ENCODE data around the gene HTR7.
"Not testable (repeated sequence)": the region's sequence is repeated elsewhere in the genome, so short reads cannot be mapped to it uniquely, and the experiment has no call there.

Gene HTR7

GRCh38 chr10:90857635-90858460 is at the start of gene HTR7:
HTR7 (minus strand) TSS chr10:90858039; CDS start chr10:90857671, 368 bp downstream.
- in situ Hi-C loops (cut with MboI; ENCODE audit: low sequenced_read_pairs) = no loop called here

DNA sequence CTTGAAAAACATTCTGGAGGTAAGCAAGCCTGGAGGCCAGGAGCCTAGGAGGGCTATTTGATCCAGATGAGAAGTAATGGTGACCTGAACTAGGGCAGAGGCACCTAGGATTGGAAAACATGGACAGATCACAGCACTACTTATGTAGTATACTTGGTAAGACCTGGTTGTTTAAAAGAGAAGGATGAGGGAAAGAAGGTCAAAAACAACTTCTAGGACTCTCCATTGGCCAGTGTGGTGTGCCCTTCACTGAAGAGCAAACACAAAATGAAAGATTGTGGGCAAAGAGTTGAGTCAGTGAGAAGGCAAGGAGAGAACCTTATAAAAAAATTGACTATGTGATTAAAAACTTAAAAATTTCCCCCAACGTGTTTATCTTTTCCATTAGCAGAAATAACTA is 48.8 kb upstream of the HTR7 start:
- in situ Hi-C loops (cut with MboI; ENCODE audit: low sequenced_read_pairs) = no loop called here

DNA sequence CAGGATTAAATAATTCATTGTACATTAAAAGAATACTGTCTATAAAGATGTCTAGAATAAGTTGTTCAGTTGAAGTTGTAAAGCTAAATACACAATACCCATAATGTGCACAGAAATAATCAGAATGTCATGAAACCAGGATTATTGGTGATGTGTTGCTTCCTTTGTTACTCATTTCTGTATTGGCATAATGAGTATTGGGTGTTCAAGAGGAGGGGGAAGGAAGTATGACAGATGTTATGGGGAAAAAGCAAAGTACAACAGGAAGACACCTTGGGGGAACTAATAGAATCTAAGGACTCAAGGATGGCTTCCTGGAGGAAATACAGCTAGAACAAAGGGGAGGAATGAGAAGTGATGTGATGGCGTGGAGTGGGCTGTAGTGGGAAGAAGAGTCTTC is 48.1 kb upstream of the HTR7 start:
- in situ Hi-C loops (cut with MboI; ENCODE audit: low sequenced_read_pairs) = no loop called here

- in situ Hi-C loops (cut with MboI; ENCODE audit: low sequenced_read_pairs) = not testable (repeated sequence)
These were observed 39.1 kb upstream of the HTR7 start for GRCh38 chr10:90896916-90897315.

DNA sequence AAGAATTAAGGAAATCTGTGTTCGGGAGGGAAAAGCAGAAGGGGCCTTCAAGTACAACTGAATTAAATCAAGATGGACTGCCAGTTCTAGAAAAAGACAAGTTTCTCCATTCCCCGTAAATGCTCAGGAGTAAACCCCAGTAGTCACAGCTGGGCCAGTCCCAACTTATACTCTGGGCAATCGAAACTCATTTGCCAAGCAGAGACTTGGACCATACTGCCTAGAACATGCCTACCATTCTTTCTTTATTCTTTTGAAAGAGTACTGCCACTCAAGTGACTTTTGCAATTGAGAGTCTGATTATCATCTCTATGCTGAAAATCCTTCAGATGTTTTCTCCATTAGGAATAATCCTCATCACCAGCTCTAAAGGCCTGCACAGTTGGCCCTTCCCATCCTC is 35.4 kb upstream of the HTR7 start:
- in situ Hi-C loops (cut with MboI; ENCODE audit: low sequenced_read_pairs) = no loop called here

DNA sequence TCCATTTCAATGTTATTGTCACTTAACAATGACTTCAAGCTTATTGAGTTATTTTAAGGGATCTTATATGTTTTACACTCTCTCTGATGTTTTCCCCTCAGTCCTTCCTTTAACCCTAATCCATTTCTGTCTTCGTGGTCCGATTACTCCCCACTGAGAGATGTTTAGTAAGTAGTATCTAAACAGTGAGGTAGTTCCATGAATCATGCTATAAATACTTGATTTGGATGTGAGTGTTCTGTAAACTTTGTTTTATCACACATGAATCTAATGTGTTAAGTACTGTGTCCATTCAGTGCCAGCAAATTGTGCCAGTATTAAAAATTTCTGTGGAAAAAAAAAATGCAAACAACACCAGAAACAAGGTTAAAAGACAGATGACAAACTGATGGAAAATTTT is 32.5 kb upstream of the HTR7 start:
- in situ Hi-C loops (cut with MboI; ENCODE audit: low sequenced_read_pairs) = no loop called here

DNA sequence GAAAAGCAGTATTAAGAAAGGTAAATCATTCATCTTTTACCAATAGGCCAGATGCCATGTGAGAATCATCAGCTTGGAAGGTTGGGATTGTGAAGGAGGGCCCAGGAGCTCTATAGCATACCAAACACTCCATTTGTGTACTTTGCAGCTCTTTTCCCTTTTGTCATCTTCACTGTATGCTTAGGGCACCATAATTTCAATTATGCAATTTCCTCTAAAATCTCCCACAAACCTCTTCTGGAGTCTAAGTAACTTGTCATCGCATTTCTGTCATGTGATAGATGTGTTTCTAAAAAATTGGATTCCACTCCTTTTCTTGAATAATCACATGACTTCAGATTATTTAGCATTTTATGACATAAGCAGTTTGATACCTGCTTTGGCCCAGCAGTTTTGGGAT is 31.8 kb upstream of the HTR7 start:
- in situ Hi-C loops (cut with MboI; ENCODE audit: low sequenced_read_pairs) = no loop called here

DNA sequence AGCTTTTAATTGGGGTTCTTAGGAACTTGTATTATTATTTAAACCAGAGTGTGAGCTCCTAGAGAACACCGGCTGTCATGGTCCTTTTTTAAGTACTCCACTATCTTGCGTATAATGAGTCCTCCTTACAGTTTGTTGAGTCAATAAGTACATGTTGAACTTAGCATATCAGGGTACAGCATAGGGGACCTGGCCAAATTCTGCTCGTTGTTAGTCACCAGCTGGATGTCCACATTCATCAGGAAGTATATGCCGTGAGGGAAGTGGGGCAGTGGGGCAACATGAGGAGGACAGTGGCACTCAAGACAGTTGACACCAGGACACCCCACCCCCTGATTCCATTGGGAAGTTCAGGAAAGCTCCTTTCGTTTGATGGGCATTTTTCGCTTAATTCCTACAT is 30.5 kb upstream of the HTR7 start:
- in situ Hi-C loops (cut with MboI; ENCODE audit: low sequenced_read_pairs) = no loop called here

DNA sequence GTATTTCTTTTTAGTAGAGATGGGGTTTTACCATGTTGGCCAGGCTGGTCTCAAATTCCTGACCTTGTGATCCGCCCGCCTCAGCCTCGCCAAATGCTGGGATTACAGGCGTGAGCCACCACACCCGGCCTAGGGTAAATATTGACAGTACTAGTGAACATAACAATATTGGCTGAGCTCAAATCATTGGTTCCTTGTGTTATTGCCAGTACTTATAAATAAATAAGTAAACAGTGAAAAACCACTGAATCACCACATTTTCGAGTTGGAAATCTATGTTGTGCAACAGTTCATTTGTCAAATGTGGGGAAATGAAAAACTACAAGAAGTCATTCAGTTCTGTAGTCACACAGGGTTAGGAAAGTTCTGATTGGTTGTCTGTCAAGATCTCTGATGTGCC is 29.7 kb upstream of the HTR7 start:
- in situ Hi-C loops (cut with MboI; ENCODE audit: low sequenced_read_pairs) = no loop called here

DNA sequence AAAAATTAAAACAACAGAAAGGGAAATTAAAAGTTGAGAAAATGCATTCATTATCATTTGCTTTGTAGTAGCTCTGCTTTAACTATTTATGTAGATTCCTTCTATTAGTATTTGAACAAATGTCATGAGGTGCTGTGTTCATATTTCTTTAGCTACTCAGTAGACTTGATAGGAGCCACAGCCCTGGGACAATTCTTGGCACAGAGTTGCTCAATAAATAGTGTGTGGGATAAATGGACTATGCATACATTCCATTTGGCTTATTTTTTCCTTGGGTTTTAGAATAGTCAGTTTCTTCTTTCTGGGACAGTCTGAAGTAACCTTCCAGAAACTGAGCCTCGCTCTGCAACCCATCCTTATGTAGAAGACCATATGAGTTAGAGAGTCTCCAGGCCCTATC is 27.3 kb upstream of the HTR7 start:
- in situ Hi-C loops (cut with MboI; ENCODE audit: low sequenced_read_pairs) = no loop called here

DNA sequence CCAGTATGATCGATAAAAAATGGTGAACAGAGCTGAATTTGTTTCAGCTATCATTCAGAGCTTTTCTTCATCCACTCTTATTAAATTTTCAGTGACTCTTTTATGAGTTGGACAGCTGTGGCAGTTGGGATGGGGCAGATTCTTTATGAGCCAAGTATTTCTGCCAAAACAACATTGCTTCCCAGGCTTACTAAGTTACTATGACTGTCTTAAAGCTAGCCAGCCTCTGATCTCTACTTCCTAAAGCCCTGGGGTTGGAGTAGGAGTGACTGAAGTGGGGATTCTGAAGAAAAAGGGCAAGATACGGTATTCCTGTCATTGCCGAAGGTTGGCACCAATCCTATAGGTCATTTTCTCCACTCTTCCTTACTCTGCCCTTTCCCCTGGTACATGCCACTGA is 26.6 kb upstream of the HTR7 start:
- in situ Hi-C loops (cut with MboI; ENCODE audit: low sequenced_read_pairs) = no loop called here

- in situ Hi-C loops (cut with MboI; ENCODE audit: low sequenced_read_pairs) = not testable (repeated sequence)
These were observed 22.4 kb upstream of the HTR7 start for GRCh38 chr10:90880059-90880719.

- in situ Hi-C loops (cut with MboI; ENCODE audit: low sequenced_read_pairs) = no loop called here
These were observed 21.2 kb upstream of the HTR7 start for GRCh38 chr10:90879062-90879461.

DNA sequence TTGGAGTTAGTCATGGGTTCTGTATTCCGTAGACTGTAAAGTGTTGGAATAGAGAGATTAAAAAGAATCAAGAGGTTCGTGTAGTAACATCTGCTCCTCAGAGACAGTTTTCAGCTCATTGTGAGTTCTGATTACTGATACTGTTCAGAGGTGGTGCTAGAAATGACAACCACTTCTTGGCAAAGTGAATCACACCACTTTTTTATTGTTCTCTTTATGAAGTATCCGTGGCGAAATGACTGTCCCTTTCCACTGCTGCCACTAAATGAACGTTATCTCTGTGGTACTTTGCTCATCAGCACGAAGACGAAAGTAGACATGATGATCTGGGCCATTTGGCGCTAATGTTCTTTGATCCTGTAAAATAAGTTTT is 14.8 kb upstream of the HTR7 start:
- in situ Hi-C loops (cut with MboI; ENCODE audit: low sequenced_read_pairs) = no loop called here

GRCh38 chr10:90871766-90872647 is 14.2 kb upstream of the HTR7 start, which contains the start of gene RPP30:
RPP30 (plus strand) TSS chr10:90871974; CDS start chr10:90871987, 13 bp downstream.
- in situ Hi-C loops (cut with MboI; ENCODE audit: low sequenced_read_pairs) = no loop called here

GRCh38 chr10:90871279-90871765 is 13.5 kb upstream of the HTR7 start:
- in situ Hi-C loops (cut with MboI; ENCODE audit: low sequenced_read_pairs) = no loop called here

DNA sequence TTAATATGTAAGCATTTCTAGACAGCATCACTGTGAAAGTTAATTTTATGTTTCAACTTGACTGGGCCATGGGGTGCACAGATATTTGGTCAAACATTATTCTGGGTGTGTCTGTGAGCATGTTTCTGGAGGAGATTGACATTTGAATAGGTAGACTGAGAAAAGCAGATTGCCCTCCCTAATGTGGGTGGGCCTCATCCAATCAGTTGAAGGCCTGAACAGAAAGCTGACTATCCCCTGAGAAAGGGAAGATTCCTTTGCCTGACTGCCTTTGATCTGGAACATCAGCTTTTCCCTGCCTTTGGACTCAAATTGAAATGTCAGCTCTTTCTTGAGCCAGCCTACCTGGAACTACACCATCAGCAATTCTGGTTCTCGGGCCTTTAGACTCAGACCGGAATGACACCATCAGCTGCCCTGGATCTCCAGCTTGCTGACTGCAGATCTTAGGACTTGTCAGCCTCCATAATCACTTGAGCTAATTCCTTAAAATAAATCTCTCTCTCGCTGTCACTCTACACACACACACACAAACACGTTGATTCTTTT is 8.3 kb upstream of the HTR7 start:
- in situ Hi-C loops (cut with MboI; ENCODE audit: low sequenced_read_pairs) = no loop called here

DNA sequence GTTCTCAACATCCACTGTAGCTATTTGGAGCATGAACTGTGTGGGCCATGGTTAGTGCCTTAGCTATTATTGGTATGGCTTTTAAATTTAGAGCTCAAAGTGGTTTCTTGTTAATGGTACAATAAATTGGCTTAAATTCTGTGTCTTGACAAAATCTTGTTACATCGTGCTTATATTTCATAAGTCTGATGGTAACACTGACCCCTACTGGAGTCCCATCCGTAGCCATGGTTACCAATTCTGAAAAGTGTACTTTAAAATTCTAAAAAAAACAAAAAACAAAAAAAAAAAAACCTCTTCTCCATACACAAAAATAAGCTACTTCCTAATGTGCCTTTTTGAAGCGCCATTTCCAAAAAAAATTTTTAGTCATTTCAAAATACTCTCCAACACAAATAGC is 7.6 kb upstream of the HTR7 start:
- in situ Hi-C loops (cut with MboI; ENCODE audit: low sequenced_read_pairs) = no loop called here

- in situ Hi-C loops (cut with MboI; ENCODE audit: low sequenced_read_pairs) = no loop called here
These were observed 5.2 kb upstream of the HTR7 start for GRCh38 chr10:90862908-90863514.

DNA sequence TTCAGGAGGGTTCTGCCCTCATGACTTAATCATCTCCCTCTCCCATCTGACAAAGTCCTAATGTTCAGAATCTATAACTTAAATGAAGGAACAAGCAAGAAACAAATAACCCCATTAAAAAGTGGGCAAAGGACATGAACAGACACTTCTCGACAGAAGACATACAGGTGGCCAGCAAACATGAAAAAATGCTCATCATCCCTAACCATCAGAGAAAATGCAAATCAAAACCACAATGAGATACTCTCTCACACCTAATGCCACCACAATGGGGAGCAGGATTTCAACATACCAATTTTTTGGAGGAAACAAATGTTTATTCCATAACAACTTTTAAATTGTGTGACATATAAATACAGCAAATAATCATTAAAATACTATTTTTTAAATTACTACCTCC is 3.0 kb upstream of the HTR7 start:
- in situ Hi-C loops (cut with MboI; ENCODE audit: low sequenced_read_pairs) = no loop called here

DNA sequence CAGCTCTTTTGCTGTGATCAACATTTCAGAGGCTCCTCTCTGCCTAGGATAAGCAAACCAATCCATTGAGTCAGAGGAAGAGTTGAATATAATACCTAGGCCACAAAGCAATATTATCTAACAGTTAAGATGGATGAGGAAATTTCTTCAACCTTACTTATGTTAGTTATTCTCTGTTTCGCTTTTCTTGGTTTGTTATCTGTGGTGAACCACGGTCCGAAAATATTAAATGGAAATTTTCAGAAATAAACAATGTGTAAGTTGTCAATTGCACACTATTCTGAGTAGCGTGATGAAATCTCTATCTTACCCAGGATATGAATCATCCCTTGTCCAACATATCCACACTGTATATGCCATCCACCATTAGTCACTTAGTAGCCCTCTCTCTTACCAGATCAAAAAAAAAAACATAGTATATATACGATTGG is 1.5 kb upstream of the HTR7 start:
- in situ Hi-C loops (cut with MboI; ENCODE audit: low sequenced_read_pairs) = no loop called here
